ENCODE results near the gene HNRNPC.
A peak's percentile ranks its signal among the peaks of the same experiment; 100 is the strongest.
"Not testable (repeated sequence)": the region's sequence is repeated elsewhere in the genome, so short reads cannot be mapped to it uniquely, and the experiment has no call there.

The HNRNPC gene

DNA sequence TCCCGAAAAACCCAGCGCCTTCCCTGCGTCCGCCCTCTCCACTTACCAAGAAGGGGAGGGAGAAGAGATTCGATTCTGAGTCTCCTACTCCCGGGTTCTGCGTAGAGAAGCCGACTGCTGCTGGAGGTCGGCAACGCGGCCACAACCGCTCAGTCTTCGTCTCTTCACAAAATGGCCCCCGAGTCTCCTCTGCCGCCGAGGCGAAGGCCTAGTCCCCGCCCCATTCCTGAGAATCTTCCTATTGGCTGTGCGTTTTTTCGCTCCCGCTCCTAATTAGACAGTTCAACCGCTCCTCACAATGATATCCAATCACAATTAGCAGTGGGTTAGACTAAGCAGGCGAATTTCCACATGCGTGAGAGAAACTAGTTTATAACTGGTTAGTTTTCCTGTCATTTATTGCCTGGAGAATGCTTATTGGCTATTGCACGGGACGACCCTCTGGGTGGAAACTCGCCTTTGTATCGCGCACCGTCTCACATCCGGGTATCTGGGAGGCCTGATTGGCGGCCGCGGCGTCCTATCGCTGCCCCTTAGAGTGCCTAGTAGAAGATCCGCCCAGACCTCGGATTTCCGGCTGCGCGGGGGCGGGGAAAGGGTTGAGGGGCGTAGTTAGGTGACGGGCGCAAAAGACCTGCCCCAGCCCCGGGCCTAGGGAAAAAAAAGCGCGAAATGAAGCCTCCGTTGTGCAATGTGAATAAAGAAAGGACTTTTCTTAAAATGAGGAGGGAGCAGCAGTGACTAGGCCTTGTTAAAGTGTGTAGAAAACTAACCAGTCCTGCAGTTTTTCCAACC, at the start of gene HNRNPC:
HNRNPC (minus strand) TSS at position 191 of the 795 bp plus-strand sequence. CDS start 35,249 bp downstream, outside the sequence.
- DNase-seq (ENCODE audit: low read depth, low spot score), result peak; percentile 100

DNA sequence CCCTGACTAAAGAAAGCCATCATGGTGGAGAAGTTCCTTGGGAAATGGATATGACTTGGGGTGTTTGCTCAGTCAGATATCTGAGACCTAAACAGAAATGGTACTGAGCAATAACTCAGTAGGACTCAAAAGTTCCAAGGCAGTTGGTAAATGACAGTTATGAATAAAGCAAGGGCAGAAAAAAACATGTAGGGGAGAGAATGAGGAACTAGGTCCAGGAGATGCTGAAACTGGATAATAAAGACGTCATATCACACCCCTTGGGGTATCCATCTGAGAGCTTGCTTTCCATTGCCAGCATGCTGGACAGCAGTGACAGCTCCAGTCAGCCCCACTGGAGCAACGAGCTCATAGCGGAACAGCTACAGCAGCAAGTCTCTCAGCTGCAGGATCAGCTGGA, 48.2 kb upstream of the HNRNPC start:
- DNase-seq (ENCODE audit: low read depth, low spot score), result no peak

DNA sequence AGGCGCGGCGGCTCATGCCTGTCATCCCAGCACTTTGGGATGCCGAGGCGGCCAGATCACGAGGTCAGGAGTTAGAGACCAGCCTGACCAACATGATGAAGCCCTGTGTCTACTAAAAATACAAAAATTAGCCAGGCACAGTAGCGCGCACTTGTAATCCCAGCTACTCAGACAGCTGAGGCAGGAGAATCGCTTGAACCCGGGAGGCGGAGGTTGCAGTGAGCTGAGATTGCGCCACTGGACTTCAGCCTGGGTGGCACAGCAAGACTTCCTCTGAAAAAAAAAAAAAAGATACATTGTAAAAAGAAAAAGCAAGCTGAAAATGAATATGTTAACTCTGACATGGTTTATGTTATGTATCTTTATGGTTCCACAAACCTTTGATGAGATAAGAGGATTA, 44.3 kb upstream of the HNRNPC start:
- no peak for DNase-seq (ENCODE audit: low read depth, low spot score)

DNA sequence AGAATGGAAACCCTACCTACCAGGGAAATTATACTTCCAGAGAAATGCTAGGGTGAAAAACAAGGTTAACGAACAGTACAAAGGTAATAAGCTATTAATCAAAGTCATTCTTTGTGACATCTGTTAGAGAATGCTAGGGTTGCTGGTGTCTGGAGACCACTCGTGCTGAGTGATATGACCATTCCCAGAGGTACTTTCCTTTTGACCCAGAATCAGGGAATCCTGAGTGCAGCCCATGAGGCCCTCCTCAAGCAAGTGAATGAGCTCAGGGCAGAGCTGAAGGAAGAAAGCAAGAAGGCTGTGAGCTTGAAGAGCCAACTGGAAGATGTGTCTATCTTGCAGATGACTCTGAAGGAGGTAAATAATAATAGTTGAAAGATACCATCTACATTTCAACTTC, 42.4 kb upstream of the HNRNPC start:
- no peak for DNase-seq (ENCODE audit: low read depth, low spot score)

DNA sequence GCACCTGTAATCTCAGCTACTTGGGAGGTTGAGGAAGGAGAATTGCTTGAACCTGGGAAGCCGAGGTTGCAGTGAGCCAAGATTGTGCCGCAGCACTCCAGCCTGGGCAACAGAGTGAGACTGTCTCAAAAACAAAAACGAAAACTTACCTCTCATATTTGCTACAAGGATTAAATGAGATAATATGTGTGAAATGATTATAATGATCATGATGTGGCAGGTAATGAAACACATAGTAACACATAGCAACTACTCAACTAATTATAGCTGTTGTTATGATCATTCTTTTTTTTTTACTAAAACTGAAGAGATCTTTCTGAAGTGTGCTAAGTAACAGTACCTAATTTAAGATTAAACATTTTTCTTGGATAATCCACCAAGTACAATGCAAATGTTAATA, 40.7 kb upstream of the HNRNPC start:
- DNase-seq (ENCODE audit: low read depth, low spot score), result no peak

DNA sequence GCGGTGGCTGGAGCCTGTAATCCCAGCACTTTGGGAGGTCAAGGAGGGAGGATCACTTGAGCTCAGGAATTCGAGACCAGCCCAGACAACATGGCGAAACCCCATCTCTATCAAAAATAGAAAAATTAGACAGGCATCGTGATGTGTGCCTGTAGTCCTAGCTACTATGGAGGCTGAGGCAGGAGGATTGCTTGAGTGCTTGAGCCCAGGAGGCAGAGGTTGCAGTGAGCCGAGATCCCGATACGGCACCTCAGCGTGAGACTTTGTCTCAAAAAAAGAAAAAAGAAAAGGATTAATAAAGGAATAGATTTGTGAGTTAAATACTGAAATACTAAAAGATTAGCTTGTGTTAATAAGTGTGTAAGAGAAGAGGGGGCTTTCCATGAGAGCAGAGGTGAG, 40.0 kb upstream of the HNRNPC start:
- DNase-seq (ENCODE audit: low read depth, low spot score), result no peak

DNA sequence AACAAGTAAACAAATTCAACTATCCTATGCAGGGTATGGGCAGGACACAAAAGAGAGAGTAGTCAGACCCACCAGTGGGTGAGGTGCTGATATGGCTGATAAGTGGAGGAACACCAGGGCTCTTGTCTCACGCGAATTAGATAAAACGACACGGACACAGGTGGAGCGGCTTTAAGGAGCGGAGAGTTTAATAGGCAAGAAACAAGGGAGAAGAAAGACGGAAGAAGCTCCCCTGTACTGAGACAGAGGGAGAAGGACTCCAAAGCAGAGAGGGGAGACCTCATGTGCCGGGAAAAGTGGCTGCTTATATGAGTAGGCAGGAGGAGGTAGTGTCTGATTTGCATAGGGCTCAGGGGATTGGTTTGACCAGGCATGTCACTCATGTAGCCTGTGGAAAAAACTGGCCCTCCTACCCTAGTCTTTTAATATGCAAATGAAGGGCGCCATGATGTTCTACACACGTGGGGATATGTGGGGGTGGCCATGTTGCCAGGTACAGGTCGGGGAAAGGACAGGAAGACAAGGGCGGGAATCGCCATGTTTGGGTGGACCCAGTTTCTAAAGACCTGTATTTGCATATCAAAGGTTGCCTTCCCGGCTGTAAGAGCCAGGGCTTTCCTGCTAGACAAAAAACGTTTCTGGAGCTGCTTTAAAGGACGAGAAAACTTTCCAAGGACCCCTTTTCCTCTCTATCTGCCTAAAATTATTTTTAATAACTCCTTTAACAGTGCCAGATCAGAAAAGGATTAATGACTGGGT, 39.4 kb upstream of the HNRNPC start:
- DNase-seq (ENCODE audit: low read depth, low spot score), result peak; percentile 92

DNA sequence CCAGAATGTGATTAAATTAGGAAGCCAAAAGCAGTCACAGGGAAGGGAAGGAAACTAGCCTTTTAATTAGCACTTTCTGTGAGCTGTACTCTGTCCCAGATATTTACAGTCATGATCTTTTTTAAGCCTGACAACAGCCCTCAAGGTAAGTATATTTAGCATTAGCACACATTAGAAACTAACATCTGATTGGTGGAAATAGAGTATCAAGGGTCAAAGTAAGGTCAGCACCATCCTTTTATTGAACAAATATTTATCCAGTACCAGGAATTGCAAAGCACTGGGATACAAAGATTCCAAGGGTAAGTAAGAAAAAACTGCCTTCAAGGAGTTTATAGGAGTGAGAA, 38.9 kb upstream of the HNRNPC start:
- DNase-seq (ENCODE audit: low read depth, low spot score), result no peak

DNA sequence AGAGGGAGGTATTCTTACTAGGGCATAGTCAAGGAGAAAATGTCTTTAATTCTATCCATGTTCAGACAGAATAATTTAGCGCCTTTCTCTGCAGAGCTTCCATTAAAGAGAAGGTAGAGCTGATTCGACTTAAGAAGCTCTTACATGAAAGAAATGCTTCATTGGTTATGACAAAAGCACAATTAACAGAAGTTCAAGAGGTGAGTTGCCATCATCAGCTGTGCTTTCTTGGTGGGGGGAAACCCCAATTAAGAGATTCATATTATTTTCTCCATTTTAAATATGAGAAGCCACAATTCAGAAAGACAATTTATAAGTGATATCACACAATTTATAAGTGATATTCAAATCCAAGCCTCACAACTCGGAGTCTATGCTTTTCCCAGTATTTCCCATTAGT, 38.4 kb upstream of the HNRNPC start:
- DNase-seq (ENCODE audit: low read depth, low spot score), result no peak

DNA sequence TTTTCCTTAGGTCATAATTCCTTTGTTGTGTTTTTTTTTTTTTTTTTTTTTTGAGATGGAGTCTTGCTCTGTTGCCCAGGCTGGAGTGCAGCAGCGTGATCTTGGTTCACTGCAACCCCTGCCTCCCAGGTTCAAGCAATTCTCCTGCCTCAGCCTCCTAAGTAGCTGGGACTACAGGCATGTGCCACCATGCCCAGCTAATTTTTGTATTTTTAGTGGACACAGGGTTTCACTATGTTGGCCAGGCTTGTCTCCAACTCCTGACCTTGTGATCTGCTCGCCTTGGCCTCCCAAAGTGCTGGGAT, 33.5 kb upstream of the HNRNPC start:
- DNase-seq (ENCODE audit: low read depth, low spot score), result not testable (repeated sequence)

DNA sequence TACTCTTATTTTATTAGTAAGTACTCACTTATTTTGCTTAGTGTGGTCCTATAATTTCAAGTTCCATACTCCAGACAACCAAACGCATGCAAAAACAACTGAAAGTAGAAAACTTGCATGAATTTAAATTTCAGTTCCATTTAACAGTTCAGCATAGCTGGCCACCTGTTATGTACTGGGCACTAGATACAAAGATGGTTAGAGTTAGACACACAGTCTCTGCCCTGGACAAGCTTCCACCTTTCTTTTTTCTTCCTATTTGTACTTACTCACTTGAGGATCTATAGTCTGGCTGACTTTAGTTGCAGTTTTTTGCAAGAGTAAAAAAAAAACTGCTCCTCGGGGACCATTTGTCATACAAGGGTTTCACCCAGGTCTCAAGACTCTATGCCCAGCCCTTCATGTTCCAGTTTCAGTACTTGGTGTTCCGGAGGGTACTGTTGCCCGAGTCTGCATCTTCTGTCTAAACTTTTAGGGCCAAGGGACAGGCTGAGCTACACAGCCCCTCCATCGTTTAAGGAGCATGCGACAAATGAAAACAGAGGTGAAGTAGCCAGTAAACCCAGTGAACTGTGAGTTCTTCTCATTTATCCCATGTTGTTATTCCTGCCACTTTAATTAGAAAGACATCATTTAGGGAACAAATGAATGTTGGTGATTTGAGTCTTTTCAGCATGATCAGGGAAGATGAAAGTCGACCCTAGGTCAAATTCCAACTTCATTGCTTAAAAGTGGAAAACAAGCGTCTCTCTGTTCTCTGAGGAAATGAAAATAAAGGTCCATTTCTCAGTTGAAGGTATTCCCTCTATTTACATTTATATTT, 33.0 kb upstream of the HNRNPC start:
- DNase-seq (ENCODE audit: low read depth, low spot score), result no peak

DNA sequence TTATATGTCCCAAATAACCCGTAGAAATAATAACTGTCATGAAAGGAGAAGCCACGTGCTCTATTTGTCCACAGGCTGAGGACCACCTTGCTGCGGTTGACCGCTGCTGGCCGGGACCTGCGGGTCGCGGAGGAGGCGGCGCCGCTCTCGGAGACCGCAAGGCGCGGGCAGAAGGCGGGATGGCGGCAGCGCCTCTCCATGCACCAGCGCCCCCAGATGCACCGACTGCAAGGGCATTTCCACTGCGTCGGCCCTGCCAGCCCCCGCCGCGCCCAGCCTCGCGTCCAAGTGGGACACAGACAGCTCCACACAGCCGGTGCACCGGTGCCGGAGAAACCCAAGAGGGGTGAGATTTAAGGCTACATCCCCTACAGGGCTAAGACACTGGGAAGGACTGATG, 31.6 kb upstream of the HNRNPC start:
- peak; percentile 31 for DNase-seq (ENCODE audit: low read depth, low spot score)

DNA sequence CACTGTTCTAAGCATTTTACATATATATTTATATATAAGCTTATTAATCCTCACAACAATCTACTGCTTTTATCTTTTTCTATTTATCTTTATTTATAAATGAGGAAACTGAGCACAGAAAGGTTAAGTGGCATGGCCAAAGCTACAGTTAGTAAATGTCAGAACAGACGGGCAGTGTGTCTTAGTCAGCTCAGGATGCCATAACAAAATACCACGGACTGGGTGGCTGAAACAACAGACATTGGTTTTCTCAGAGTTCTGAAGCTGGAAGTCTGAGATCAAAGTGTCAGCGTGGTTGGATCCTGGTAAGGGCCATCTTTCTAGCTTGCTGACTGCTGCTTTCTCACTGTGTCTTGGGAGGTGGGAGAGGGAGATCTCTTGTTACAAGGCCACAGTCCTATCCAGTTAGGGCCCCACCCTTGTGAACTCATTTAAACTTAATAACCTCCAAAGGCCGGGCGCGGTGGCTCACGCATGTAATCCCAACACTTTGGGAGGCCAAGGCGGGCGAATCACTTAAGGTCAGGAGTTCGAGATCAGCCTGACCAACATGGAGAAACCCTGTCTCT, 30.4 kb upstream of the HNRNPC start:
- DNase-seq (ENCODE audit: low read depth, low spot score), result peak; percentile 3

DNA sequence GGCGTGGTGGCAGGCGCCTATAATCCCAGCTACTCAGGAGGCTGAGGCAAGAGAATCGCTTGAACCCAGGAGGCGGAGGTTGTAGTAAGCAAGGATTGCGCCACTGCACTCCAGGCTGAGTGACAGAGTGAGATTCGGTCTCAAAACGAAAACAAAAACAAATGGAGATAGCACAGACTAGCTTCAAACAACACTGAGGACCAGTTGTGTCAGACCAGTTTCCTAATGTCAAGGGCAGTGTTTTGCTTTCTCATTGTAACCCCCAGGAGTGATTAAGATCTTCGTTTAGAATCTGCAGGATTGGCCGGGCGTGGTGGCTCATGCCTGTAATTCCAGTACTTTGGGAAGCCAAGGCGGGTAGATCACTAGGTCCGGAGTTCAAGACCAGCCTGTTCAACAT, 29.1 kb upstream of the HNRNPC start:
- DNase-seq (ENCODE audit: low read depth, low spot score), result no peak

DNA sequence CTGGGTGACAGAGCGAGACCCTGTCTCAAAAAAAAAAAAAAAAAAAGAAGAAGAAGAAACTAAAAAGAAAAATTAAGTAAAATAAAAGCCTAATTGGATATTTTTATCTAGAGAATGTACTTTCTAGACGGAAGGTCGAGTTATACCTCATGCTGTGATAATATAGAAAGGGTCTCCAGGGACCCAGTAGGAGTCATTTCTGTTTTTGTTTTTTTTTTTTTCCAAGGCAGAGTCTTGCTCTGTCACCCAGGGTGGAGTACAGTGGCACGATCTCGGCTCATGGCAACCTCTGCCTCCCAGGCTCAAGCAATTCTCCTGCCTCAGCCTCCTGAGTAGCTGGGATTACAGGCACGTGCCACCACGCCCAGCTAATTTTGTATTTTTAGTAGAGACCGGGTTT, 24.8 kb upstream of the HNRNPC start:
- not testable (repeated sequence) for DNase-seq (ENCODE audit: low read depth, low spot score)

DNA sequence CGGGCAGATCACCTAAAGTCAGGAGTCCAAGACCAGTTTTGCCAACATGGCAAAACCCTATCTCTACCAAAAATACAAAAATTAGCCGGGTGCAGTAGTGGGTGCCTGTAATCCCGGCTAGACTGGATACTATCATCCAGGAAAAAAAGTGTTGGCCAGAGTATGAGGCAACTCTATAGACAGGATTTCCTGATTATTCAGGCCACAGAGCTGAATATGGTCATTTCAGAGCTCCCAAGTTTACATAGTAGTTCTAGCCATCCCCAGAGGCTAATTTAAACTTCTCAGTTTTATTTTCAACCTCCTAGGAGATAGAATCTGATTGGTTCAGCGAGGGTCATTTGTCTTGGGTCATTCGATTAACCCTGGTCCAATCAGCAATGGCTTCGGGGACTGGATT, 17.9 kb upstream of the HNRNPC start:
- no peak for DNase-seq (ENCODE audit: low read depth, low spot score)

DNA sequence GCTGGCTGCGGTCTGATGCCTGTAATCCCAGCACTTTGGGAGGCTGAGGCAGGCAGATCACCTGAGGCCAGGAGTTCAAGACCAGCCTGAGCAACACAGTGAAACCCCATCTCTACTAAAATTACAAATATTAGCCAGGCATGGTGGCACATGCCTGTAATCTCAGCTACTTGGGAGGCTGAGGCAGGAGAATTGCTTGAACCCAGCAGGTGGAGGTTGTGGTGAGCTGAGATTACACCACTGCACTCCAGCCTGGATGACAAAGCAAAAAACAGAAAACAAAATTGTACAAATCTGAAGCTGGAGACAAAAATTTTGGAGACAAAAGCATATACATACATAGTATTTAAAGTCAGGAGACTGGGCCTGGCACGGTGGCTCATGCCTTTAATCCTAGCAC, 17.3 kb upstream of the HNRNPC start:
- not testable (repeated sequence) for DNase-seq (ENCODE audit: low read depth, low spot score)

DNA sequence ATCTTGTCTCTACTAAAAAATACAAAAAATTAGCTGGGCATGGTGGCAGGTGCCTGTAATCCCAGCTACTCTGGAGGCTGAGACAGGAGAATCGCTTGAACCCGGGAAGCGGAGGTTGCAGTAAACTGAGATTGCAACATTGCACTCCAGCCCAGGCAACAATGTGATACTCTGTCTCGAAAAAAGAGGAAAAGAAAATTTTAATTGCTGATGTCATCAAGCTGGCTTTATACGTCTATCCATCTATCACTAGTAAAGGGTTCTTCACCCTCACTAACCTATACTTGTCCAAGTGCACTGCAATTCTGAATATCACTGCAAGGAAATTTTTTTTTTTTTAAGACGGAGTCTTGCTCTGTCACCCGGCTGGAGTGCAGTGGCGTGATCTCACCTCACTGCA, 12.7 kb upstream of the HNRNPC start:
- not testable (repeated sequence) for DNase-seq (ENCODE audit: low read depth, low spot score)

DNA sequence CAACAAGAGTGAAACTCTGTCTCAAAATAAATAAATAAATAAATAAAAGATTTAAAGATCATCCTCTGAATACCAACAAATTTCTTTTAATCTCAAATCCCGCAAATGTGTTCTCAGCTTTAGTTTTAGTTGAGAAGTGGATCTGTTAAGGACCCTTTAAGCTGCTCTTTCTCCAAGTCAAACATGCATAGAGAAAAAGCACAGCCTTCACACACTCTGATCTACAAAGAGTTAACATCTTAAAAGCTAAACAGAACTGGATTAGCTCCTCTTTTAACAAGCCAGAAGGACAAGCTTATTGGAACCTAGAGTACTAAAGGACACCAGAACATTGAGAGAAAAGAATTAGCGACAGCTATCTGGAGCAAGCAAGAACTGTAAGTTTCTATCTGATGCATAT, 10.5 kb upstream of the HNRNPC start, which contains the start of gene RPGRIP1:
RPGRIP1 (plus strand) TSS at position 301 of the 400 bp plus-strand sequence. CDS start 7,894 bp downstream, outside the sequence.
- no peak for DNase-seq (ENCODE audit: low read depth, low spot score)

DNA sequence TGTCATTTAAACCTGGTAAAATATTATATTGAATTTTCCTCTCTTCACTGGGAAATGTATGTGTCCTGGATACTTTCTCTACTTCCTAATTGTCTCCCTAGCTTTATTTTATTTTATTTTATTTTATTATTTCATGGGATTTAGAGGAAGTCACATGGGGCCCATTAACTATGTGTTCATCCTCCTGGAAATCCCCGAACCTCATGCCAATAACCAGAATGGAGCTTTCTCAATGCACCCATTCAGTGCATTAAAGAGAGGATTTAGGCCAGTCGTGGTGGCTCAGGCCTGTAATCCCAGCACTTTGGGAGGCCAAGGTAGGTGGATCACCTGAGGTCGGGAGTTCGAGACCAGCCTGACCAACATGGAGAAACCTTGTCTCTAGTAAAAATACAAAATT, 9.4 kb upstream of the HNRNPC start:
- no peak for DNase-seq (ENCODE audit: low read depth, low spot score)

DNA sequence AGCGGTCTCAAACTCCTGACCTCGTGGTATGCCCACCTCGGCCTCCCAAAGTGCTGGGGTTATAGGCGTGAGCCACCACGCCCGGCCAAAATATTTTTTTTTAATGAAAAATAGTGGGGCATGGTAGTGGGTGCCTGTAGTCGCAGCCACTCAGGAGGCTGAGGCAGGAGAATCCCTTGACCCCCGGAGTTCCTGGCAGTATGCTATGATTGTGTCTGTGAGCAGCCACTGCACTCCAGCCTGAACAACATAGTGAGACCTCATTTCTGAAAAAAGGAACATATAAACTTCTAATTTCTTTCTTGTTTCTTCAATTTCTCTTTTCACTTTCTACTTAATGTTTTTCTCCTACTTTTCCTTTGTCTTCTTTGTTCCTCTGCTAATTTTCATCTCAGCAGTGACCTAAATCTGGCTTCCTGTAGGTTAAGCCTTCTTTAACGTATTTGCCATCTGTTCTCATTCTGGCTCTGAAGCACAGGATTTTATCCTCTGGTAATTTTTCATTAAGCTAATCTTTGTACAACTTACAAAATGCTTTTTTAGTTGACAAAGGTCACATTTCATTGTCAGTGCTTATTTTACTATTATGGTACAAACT, 6.1 kb upstream of the HNRNPC start:
- no peak for DNase-seq (ENCODE audit: low read depth, low spot score)

DNA sequence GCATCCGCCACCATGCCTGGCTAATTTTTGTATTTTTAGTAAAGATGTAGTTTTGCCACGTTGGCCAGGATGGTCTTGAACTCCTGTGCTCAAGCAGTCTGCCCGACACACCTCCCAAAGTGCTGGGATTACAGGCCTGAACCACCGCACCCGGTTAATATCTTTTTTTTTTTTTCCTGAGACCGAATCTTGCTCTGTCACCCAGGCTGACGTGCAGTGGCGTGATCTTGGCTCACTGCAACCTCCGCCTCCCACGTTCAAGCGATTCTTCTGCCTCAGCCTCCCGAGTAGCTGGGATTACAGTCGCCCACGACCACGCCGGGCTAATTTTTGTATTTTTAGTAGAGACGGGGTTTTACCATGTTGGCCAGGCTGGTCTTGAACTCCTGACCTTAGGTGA, 3.4 kb upstream of the HNRNPC start:
- DNase-seq (ENCODE audit: low read depth, low spot score), result not testable (repeated sequence)
